ENCODE data around the gene MON1B.
"Not testable (repeated sequence)": the region's sequence is repeated elsewhere in the genome, so short reads cannot be mapped to it uniquely, and the experiment has no call there.

The MON1B gene

DNA sequence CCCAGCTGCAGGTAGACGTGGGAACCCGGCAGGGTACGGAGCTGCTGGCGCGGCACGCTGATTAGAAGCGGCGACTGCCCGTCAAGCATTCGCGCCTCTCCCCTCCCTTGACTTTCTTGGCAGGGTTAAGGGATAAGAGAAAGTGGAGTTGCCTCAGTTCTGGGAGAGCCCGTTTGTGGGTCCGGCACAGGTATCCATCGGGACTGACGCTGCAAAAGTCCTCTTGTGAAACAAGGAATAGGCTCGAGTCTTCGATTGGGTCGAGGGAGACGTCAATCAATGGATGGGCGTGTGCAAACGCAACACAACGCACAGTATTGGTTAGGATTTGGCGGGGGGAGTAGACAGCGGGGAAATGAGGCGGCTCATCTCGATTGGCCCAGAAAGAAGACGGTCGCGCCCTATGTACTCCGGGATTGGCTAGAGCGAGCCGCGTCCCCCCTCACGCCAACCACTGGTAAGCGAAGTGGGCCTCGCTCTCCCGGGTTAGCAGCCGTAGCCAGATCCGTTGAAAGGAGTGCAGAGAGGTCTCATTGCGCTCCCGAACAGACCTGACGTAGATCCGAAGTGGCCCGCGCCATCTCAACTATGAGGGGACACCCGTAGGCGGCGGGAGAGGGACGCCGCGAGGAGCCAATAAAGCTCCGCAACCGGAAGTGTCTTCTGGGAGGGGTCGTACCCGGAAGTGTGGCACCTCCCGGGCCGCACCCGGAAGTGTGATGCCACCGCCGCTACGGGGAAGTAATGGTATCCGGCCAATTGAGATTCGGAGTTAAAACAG, at the start of gene MON1B:
MON1B (plus strand) TSS at position 713 of the 781 bp plus-strand sequence. CDS start 296 bp downstream, outside the sequence.
- peak within 1 kb of the TSS; percentile 91 for H3K4me3 ChIP-seq (ENCODE audit: low read depth, low read length)
- no peak for TF ChIP-seq CTCF (conservative IDR thresholded peaks at IDR 0.05; ENCODE audit: low read depth, low read length)
- peak; percentile 99 for DNase-seq (ENCODE audit: low read depth)

DNA sequence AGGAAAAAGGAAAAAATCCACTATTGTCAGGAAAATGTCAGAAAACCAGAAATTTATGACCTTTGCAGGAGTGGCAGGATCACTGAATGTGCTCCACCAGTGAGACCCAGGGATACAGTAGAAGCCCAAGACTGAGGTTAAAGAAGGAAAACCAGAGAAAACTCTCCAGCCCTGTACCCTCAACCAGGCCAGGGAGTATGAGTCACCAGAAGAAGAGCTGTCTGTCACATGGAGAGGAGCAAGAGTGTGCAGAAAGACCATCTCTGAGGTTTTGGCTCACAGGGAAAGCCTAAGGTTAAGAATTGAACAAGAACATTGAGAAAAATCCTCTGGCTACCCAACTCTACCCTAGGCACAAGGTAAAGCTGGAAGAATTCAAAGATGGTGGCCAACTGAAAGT, 47.6 kb upstream of the MON1B start:
- H3K4me3 ChIP-seq (ENCODE audit: low read depth, low read length): no peak overlapping the region
- TF ChIP-seq CTCF (conservative IDR thresholded peaks at IDR 0.05; ENCODE audit: low read depth, low read length): no peak
- DNase-seq (ENCODE audit: low read depth): no peak

DNA sequence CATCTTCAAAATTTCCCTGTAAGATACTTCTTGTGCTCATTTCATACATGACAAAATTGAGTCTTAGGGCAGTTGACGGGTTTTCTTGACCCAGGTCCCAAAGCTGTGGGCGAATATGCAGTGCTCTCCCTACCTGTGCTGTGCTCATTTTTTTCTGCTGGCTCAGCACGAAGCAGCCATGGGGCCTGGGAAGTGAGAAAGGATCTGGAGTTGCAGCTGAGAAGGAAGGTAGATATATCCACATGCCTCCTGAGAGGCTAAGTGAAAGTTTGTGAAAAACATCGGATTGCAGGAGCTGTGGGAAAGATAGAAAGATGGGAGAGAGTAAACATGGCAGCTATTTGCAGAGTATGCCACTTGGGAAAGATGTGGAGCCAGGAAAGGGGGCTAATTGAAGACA, 42.9 kb upstream of the MON1B start:
- no peak for TF ChIP-seq CTCF (conservative IDR thresholded peaks at IDR 0.05; ENCODE audit: low read depth, low read length)
- no peak for DNase-seq (ENCODE audit: low read depth)
- H3K4me3 ChIP-seq (ENCODE audit: low read depth, low read length): no peak overlapping the region

DNA sequence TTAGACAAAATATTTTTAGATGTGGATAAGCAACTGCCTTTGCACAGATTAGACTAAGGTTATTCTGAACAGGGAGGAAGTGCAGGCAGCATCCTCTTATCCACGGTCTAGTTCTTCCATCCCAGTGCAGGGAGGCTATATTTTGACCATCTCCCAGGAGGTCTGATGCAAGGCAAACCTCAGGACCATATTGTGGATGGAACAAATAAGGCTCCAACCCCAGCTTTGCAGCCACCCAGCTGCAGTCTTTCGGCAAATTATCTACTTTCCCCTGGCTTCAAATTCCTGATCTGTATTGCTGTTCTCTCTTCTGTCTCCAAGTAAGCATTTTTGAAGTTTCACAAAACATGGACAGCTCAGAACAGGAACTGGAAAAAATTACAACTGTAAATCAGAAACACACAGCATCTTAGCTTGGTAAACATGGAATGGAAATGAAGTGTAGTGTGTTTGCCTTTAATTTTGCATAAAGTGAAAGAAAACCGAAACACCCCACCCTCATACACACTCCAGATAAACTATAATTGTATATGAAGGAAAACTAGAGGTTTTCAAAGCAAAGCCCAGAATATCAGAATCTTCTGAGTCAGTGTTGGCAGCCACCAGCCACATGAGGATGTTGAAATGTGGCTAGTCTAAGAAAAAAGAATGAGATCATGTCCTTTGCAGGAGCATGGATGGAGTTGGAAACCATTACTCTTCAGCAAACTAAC, 33.5 kb upstream of the MON1B start:
- no peak overlapping the region for H3K4me3 ChIP-seq (ENCODE audit: low read depth, low read length)
- no peak for DNase-seq (ENCODE audit: low read depth)
- no peak for TF ChIP-seq CTCF (conservative IDR thresholded peaks at IDR 0.05; ENCODE audit: low read depth, low read length)

- no peak overlapping the region for H3K4me3 ChIP-seq (ENCODE audit: low read depth, low read length)
- DNase-seq (ENCODE audit: low read depth): no peak
- no peak for TF ChIP-seq CTCF (conservative IDR thresholded peaks at IDR 0.05; ENCODE audit: low read depth, low read length)
These were observed 32.7 kb upstream of the MON1B start for GRCh38 chr16:77158293-77158692.

DNA sequence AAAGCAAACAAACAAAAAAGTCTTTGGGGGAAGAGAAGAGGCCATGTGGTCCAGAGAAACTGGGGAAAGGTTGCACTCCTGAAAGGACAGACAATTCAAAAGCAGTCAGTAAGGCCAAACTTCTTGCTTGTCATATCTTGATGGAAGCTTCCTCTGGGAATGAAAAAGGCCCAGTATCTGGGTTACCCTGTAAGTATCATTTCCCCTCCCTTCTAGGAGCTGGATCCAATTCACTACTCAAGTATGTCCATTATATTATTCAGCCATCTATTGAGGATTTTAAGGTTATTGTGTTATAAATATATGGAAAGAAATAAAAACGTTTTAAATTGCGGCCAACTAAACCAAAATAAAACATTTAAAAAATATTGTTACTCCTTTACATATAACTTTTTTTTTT, 26.0 kb upstream of the MON1B start:
- no peak overlapping the region for H3K4me3 ChIP-seq (ENCODE audit: low read depth, low read length)
- TF ChIP-seq CTCF (conservative IDR thresholded peaks at IDR 0.05; ENCODE audit: low read depth, low read length): no peak
- DNase-seq (ENCODE audit: low read depth): no peak

- not testable (repeated sequence) for DNase-seq (ENCODE audit: low read depth); H3K4me3 ChIP-seq (ENCODE audit: low read depth, low read length)
These were observed 25.3 kb upstream of the MON1B start for GRCh38 chr16:77165536-77166236.
